NCI-H345 treated with DMSO at 0.1 percent for 48 hours (cell line): ENCODE results near the gene SCFD2.
"Not testable (repeated sequence)": the region's sequence is repeated elsewhere in the genome, so short reads cannot be mapped to it uniquely, and the experiment has no call there.

Experiments used
- DNase-seq: peaks from one replicate; lab custom pipeline; 2025; ENCODE audit not compliant: unreplicated experiment; lab: John Stamatoyannopoulos, UW

The SCFD2 gene

GRCh38 chr4:53346920-53347852 is 18.7 kb downstream of the SCFD2 start:
- no peak for DNase-seq

GRCh38 chr4:53346392-53346791 is 19.5 kb downstream of the SCFD2 start:
- DNase-seq, result not testable (repeated sequence)

- not testable (repeated sequence) for DNase-seq
Observed at GRCh38 chr4:53340145-53340544, 25.7 kb downstream of the SCFD2 start.

GRCh38 chr4:53334916-53335315 is 30.9 kb downstream of the SCFD2 start:
- DNase-seq, result not testable (repeated sequence)

- DNase-seq, result no peak
Observed at GRCh38 chr4:53326535-53326934, 39.3 kb downstream of the SCFD2 start.

GRCh38 chr4:53322696-53323095 is 43.2 kb downstream of the SCFD2 start:
- DNase-seq, result no peak

- no peak for DNase-seq
Observed at GRCh38 chr4:53321984-53322289, 43.9 kb downstream of the SCFD2 start.

GRCh38 chr4:53321151-53321983 is 44.5 kb downstream of the SCFD2 start:
- no peak for DNase-seq

GRCh38 chr4:53315300-53315699 is 50.6 kb downstream of the SCFD2 start:
- DNase-seq, result no peak

- DNase-seq, result no peak
Observed at GRCh38 chr4:53314252-53314651, 51.6 kb downstream of the SCFD2 start.

GRCh38 chr4:53313510-53313909 is 52.4 kb downstream of the SCFD2 start:
- DNase-seq, result no peak

- no peak for DNase-seq
Observed at GRCh38 chr4:53309321-53310040, 56.4 kb downstream of the SCFD2 start.

- DNase-seq, result no peak
Observed at GRCh38 chr4:53307819-53308780, 57.8 kb downstream of the SCFD2 start.

GRCh38 chr4:53307210-53307609 is 58.7 kb downstream of the SCFD2 start:
- no peak for DNase-seq

- no peak for DNase-seq
Observed at GRCh38 chr4:53306729-53307128, 59.1 kb downstream of the SCFD2 start.

GRCh38 chr4:53292209-53292608 is 73.7 kb downstream of the SCFD2 start:
- not testable (repeated sequence) for DNase-seq

- DNase-seq, result no peak
Observed at GRCh38 chr4:53281438-53281837, 84.4 kb downstream of the SCFD2 start.

GRCh38 chr4:53280846-53281245 is 85.0 kb downstream of the SCFD2 start:
- DNase-seq, result no peak

GRCh38 chr4:53274609-53275268 is 91.1 kb downstream of the SCFD2 start:
- DNase-seq, result no peak

- DNase-seq, result no peak
Observed at GRCh38 chr4:53273726-53274125, 92.1 kb downstream of the SCFD2 start.
